ENCODE measurements around the gene CFAP43.

GRCh38 chr10:104121485-104122224, 110.5 kb downstream of the CFAP43 start, which contains the start of gene SFR1:
- no peak; the same call in 1 of the 2 replicates for TF ChIP-seq FOXP4 (CRISPR knock-in tag; IDR thresholded peaks at IDR 0.05; ENCODE audit: borderline replicate concordance)
- peak; percentile 65 for TF ChIP-seq ETS1 (conservative IDR thresholded peaks at IDR 0.05; ENCODE audit: control insufficient read depth, low read depth, low read length)
- TF ChIP-seq CTCF (IDR thresholded peaks at IDR 0.05 in 2 of 3, conservative IDR thresholded peaks at IDR 0.05 in 1 of 3; ENCODE audit: insufficient read depth in 2 of 3, low read depth in 1 of 3, low read length in 3 of 3) = peak; percentile 45 to 65 (median 64)
- TF ChIP-seq SMARCE1 (IDR thresholded peaks at IDR 0.05) = no peak
- TF ChIP-seq ZBTB1 (CRISPR knock-in tag; IDR thresholded peaks at IDR 0.05; ENCODE audit: borderline replicate concordance, low read depth) = peak; percentile 3; the same call in 1 of the 2 replicates
- TF ChIP-seq GATA2 (CRISPR knock-in tag; IDR thresholded peaks at IDR 0.05) = no peak
- TF ChIP-seq CBFA2T3 (IDR thresholded peaks at IDR 0.05) = no peak
- TF ChIP-seq OTX1 (CRISPR knock-in tag; IDR thresholded peaks at IDR 0.05) = no peak
- TF ChIP-seq TAL1 (IDR thresholded peaks at IDR 0.05) = no peak
- TF ChIP-seq ATF2 (CRISPR knock-in tag; IDR thresholded peaks at IDR 0.05) = no peak
